Skeletal muscle tissue (tissue), 4 donors: Measurements from ENCODE around the gene CDH18. TPM values are rescaled to one million over a fixed set of nuclear protein-coding genes. Genes with fewer than 3 reads are reported as not detected.
"Not testable (repeated sequence)": the region's sequence is repeated elsewhere in the genome, so short reads cannot be mapped to it uniquely, and the experiment has no call there.

Experiments
- H3K27ac ChIP-seq: one replicate; pipeline ENCODE4 v1.7.0; 2013; ENCODE audit warnings: mild to moderate bottlenecking, low read depth, low read length, inconsistent platforms
- H3K27me3 ChIP-seq, 3 donors: one replicate each; pipeline ENCODE4 v1.7.0; 2013; ENCODE audit warnings: low read length in 3 of 3; ENCODE audit not compliant: control insufficient read depth in 3 of 3, insufficient read depth in 3 of 3
- H3K36me3 ChIP-seq, 3 donors: one replicate each; pipeline ENCODE4 v1.7.0; 2013; ENCODE audit warnings: low read length in 3 of 3; ENCODE audit not compliant: control insufficient read depth in 3 of 3, insufficient read depth in 3 of 3
- H3K4me1 ChIP-seq, 3 donors: one replicate each; pipeline ENCODE4 v1.7.0; 2013; ENCODE audit warnings: low read length in 3 of 3, mild to moderate bottlenecking in 3 of 3; ENCODE audit not compliant: control insufficient read depth in 3 of 3, insufficient read depth in 3 of 3
- H3K4me3 ChIP-seq, 3 donors: one replicate each; pipeline ENCODE4 v1.7.0; 2013; ENCODE audit warnings: low read length in 3 of 3
- H3K9ac ChIP-seq, 3 donors: one replicate each; pipeline ENCODE4 v1.7.0; 2013; ENCODE audit warnings: low read length in 3 of 3, mild to moderate bottlenecking in 3 of 3, moderate library complexity in 2 of 3, low read depth in 1 of 3
- H3K9me3 ChIP-seq, 3 donors: one replicate each; pipeline ENCODE4 v1.7.0; 2013; ENCODE audit warnings: low read length in 3 of 3; ENCODE audit not compliant: control insufficient read depth in 3 of 3
- total RNA-seq: library from RNA; depleted of rRNA; stranded (reverse); fragments of >200 nt; gene quantifications from one replicate; pipeline ENCODE4 v1.2.3, GENCODE V29; 2014
- donor health status: Osteomylitis.

The CDH18 gene
- total RNA-seq, 1 donor from 2014 or later, result 12.0 TPM

DNA sequence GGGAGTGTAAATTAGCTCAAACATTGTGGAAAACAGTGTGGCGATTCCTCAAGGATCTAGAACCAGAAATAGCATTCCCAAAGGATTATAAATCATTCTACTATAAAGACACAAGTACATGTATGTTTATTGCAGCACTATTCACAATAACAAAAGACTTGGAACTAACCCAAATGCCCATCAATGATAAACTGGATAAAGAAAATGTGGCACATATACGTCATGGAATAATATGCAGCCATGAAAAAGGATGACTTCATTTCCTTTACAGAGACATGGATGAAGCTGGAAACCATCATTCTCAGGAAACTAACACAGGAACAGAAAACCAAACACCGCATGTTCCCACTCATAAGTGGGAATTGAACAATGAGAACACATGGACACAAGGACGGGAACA, 175.3 kb downstream of the CDH18 start:
- not testable (repeated sequence) for H3K4me3 ChIP-seq, H3K9me3 ChIP-seq, H3K27ac ChIP-seq, H3K36me3 ChIP-seq, H3K27me3 ChIP-seq, H3K9ac ChIP-seq, H3K4me1 ChIP-seq

DNA sequence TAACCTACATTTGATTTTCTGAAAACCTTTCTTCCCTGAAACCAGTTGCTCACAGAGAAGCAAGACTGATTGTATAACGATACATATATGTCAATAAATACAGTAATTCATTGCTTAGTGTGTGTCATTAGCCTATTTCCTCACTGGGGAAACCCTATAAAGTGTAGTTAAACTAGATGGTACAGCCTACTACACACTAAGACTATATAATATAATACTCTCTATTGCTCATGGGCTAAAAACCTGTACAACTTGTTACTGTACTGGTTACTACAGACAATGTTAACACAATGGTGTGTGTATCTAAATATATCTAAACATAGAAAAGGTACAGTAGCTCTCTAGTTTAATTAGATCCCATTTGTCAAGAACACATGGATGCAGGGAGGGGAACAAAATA, 181.2 kb downstream of the CDH18 start:
- no peaks in the 10 kb centered on the region for H3K27me3 ChIP-seq
- no peak overlapping the region for H3K9ac ChIP-seq
- no peaks in the 10 kb centered on the region for H3K36me3 ChIP-seq
- H3K9me3 ChIP-seq, result no peaks in the 10 kb centered on the region
- H3K27ac ChIP-seq, result no peak overlapping the region
- no peaks in the 10 kb centered on the region for H3K4me1 ChIP-seq
- no peak overlapping the region for H3K4me3 ChIP-seq

DNA sequence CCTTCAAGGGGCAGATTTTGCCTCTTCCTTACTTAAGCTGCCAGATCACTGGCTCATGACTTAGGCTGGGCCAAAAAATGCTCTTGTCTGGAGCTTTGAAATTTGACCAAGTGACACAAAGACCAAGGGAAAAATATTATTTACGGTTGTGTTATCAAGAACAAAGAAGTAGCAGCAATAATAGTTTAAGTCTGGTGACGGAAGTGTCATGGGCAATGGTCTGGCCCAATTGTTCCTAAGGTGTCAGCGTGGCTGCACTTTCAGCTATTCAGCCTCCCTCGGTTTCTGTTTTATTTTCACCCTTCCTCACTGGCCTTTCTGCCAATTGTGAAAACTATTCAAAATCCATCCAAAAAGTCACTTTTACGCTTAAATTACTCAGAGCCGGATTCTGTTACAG, 185.3 kb downstream of the CDH18 start:
- Histone ChIP-seq H3K27ac (no peak overlapping the region), H3K4me1 (no peaks in the 10 kb centered on the region), H3K4me3 (no peak overlapping the region), H3K9me3 (no peaks in the 10 kb centered on the region), H3K36me3 (no peaks in the 10 kb centered on the region), H3K9ac (no peak overlapping the region), H3K27me3 (no peaks in the 10 kb centered on the region)

DNA sequence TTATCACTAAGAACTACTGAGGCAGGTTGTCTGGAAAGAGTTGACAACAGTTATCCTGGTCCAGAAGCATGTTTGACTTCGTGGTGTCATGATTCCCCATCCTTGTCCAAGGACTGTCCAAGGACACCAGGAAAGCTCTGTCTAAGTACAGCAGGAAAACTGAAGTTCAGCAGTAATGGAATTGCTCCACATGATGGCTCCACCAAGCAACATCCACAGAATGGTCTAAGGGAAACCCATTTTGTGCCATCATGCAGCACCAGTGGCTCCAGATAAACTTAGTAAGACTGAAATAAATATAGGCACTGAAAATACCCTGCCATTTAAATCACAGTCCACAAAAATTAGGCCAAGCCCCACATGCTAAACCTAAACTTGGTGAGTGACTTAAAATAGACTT, 192.8 kb downstream of the CDH18 start:
- no peaks in the 10 kb centered on the region for H3K36me3 ChIP-seq
- no peaks in the 10 kb centered on the region for H3K9me3 ChIP-seq
- H3K27ac ChIP-seq, result no peak overlapping the region
- no peak overlapping the region for H3K4me3 ChIP-seq
- no peaks in the 10 kb centered on the region for H3K4me1 ChIP-seq
- H3K9ac ChIP-seq, result no peak overlapping the region
- H3K27me3 ChIP-seq, result no peaks in the 10 kb centered on the region

DNA sequence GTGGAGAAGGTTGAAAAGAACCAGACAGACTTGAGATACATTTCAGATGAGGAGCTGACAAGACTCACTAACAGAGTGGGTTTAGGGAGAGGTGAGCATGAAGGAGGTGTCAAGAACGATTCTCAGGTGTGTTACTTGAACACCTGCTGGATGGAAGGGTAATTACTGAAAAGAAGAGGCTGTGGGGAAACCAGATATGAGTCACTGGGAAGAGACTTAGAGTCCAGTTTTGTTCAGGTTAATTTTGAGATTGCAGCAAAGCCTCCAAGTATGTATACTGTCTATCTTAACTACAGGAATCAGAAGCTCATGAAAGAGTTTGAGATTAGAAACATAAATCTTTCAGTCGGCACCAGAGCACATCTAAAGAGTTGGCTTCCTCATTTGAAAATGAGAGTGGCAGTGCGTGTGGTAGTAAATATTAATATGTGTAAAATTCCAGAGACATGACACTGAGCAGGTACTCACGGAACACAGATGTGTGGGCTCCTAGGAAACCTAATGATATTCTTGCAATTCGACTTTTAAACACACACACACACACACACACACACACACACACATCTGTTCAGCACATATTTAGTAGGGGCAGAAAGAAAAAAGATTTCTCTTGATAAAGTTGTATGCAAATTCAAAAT, 197.1 kb downstream of the CDH18 start:
- no peaks in the 10 kb centered on the region for H3K36me3 ChIP-seq
- H3K4me1 ChIP-seq, result no peaks in the 10 kb centered on the region
- H3K27ac ChIP-seq, result no peak overlapping the region
- H3K9me3 ChIP-seq, result no peaks in the 10 kb centered on the region
- H3K4me3 ChIP-seq, result no peak overlapping the region
- H3K9ac ChIP-seq, result no peak overlapping the region
- H3K27me3 ChIP-seq, result no peaks in the 10 kb centered on the region

DNA sequence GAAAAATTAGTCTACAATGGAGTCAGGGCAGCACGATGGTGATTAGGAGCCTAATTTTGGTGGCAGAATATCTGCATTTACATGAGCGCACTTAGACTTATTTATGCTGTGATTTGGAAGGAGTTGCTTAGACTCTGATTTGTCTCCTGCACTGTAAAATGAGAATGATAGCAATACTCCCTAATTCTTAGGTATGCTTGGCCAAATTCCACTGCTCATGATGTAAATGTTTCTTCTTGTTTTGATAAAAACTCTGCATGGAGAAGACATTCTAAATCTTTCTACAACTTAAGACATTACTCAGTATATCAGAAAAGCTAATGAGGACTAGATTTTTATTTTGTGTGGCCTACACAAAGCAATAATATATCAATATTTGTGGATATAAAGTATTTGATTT, 205.4 kb downstream of the CDH18 start:
- no peak overlapping the region for H3K4me3 ChIP-seq
- H3K9ac ChIP-seq, result no peak overlapping the region
- H3K9me3 ChIP-seq, result no peaks in the 10 kb centered on the region
- H3K4me1 ChIP-seq, result no peaks in the 10 kb centered on the region
- H3K36me3 ChIP-seq, result no peaks in the 10 kb centered on the region
- H3K27ac ChIP-seq, result no peak overlapping the region
- H3K27me3 ChIP-seq, result no peaks in the 10 kb centered on the region

DNA sequence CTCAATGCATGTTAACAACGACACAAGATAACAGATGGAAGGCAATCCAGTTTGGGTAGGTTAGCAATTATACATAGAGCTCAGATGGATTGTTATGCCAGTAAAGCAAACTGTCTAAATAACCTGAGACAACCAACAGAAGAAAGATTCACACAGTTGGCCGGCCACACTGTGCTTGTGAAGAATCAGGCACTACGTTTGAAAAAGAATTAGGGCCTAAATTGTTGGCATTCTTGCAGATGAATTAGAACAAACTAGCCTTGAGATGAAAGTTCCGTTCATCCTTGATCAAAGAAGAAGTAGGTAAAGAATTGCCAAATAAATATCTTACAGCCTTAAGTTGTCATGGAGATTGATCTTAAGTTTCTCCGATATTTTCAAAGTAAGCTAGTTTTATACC, 210.6 kb downstream of the CDH18 start:
- Histone ChIP-seq H3K9me3 (no peaks in the 10 kb centered on the region), H3K36me3 (no peaks in the 10 kb centered on the region), H3K4me3 (no peak overlapping the region), H3K4me1 (no peaks in the 10 kb centered on the region), H3K27ac (no peak overlapping the region), H3K9ac (no peak overlapping the region), H3K27me3 (no peaks in the 10 kb centered on the region)

DNA sequence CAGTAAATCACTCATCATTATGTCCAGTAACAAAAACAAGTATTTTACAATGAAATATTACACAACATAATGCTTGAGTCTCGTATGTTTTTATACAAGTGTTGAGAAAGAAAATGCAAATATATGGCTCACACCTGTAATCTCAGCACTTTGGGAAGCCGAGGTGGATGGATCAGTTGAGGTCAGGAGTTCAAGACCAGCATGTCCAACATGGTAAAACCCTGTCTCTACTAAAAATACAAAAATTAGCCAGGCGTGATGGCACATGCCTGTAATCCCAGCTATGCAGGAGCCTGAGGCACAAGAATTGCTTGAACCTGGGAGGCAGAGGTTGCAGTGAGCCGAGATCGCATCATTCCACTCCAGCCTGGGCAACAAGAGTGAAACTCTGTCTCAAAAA, 211.1 kb downstream of the CDH18 start:
- not testable (repeated sequence) for H3K36me3 ChIP-seq, H3K27me3 ChIP-seq, H3K4me1 ChIP-seq, H3K27ac ChIP-seq, H3K9me3 ChIP-seq, H3K4me3 ChIP-seq, H3K9ac ChIP-seq

DNA sequence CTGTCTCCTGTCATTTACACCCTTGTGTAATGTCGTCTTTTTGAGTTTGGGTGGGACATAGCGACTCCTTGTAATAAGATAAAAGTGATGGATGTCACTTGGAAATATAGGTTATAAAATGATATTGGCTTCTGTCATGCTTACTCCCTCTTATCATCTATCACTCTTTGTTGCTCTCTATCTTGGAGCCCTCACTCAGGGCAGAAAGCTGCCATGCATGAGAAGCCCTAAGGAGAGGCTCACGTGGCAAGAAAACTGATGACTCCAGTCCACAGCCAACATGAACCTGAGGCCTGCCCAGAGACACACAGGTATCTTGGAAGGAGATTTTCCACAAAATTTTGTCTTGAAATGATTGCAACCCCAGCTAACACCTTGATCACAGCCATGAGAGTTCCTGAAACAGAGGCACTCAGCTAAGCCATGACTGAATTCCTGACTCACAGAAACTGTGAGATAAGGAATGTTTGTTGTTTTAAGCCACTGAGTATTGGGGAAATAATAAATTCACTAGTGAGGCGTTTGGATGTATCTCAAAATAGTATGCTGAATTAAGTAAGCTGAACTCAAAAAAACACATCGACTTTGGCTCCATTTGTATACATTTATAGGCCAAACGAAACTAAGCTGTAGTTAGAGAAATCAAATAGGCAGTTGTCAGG, 216.7 kb downstream of the CDH18 start:
- no peaks in the 10 kb centered on the region for H3K27me3 ChIP-seq
- H3K4me1 ChIP-seq, result no peaks in the 10 kb centered on the region
- H3K27ac ChIP-seq, result no peak overlapping the region
- no peaks in the 10 kb centered on the region for H3K9me3 ChIP-seq
- no peak overlapping the region for H3K4me3 ChIP-seq
- no peaks in the 10 kb centered on the region for H3K36me3 ChIP-seq
- H3K9ac ChIP-seq, result no peak overlapping the region

DNA sequence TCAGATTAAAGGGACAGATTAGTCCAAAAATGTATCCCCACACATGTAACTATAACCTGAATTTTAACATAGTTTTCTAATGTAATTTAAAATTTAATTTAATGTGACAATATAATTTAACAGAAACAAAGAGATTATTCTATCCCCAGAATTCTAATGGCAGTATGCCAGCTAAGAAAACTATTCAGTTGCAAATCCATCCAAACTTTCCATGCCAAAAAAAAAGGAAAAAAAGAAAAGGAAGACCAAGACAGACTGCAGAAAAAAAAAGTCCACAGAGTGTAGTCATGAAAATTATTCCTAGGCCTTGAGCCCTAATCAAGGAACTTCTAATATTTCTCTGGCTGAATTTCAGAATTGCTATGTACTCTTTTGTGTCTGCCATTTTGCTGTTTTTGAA, 217.6 kb downstream of the CDH18 start:
- Histone ChIP-seq H3K9ac (no peak overlapping the region), H3K27ac (no peak overlapping the region), H3K36me3 (no peaks in the 10 kb centered on the region), H3K4me1 (no peaks in the 10 kb centered on the region), H3K9me3 (no peaks in the 10 kb centered on the region), H3K27me3 (no peaks in the 10 kb centered on the region), H3K4me3 (no peak overlapping the region)
